Neural cell (in vitro differentiated cells): ENCODE results near the gene FNBP1. TPM values are rescaled to one million over a fixed set of nuclear protein-coding genes. Genes with fewer than 3 reads are reported as not detected.

Experiments
- H2AFZ ChIP-seq: fragments of 200-600, 300-800 bp; sonication (generic), shearing (Covaris generic); 2 replicates; pipeline ENCODE4 v1.6.0; 2014; ENCODE audit warnings: low read depth, mild to moderate bottlenecking, antibody characterized with exemption, low read length, moderate library complexity
- H3F3A ChIP-seq: fragments of 200-600 bp; shearing (Covaris generic); 2 replicates; pipeline ENCODE4 v1.6.1; 2016; ENCODE audit warnings: mild to moderate bottlenecking, moderate library complexity, mixed read lengths, antibody characterized with exemption, low read length; ENCODE audit not compliant: insufficient read depth, poor library complexity, severe bottlenecking
- H3K27ac ChIP-seq: fragments of 200-600, 300-800 bp; sonication (generic), shearing (Covaris generic); 2 replicates; pipeline ENCODE4 v1.5.1; 2014; ENCODE audit warnings: mild to moderate bottlenecking, low read length, moderate library complexity
- H3K27me3 ChIP-seq: fragments of 300-800, 200-600 bp; sonication (generic), shearing (Covaris generic); 2 replicates; pipeline ENCODE4 v1.6.0; 2014; ENCODE audit warnings: mild to moderate bottlenecking, low read depth, low read length, moderate library complexity; ENCODE audit not compliant: insufficient read depth
- H3K36me3 ChIP-seq: fragments of 300-800, 200-600 bp; sonication (generic), shearing (Covaris generic); 2 replicates; pipeline ENCODE4 v1.5.1; 2014; ENCODE audit warnings: mild to moderate bottlenecking, antibody characterized with exemption, low read length, moderate library complexity; ENCODE audit not compliant: insufficient read depth
- H3K4me2 ChIP-seq: fragments of 300-800, 200-600 bp; sonication (generic), shearing (Covaris generic); 2 replicates; pipeline ENCODE4 v1.6.0; 2014; ENCODE audit warnings: mild to moderate bottlenecking, low read length
- H3K4me3 ChIP-seq: fragments of 300-800, 200-600 bp; sonication (generic), shearing (Covaris generic); 2 replicates; pipeline ENCODE4 v1.5.1; 2014; ENCODE audit warnings: mild to moderate bottlenecking, low read length, moderate library complexity
- H3K79me2 ChIP-seq: fragments of 200-600 bp; shearing (Covaris generic); replicated peaks from 2 replicates; pipeline ENCODE4 v1.6.0; 2014; ENCODE audit warnings: mild to moderate bottlenecking, low read length, moderate library complexity; ENCODE audit not compliant: insufficient read depth
- H3K9ac ChIP-seq: fragments of 300-800, 200-600 bp; sonication (generic), shearing (Covaris generic); 2 replicates; pipeline ENCODE4 v1.6.1; 2016; ENCODE audit warnings: mild to moderate bottlenecking, low read length, mixed read lengths
- H3K9me2 ChIP-seq: fragments of 200-600 bp; shearing (Covaris generic); 2 replicates; pipeline ENCODE4 v1.6.1; 2016; ENCODE audit warnings: mild to moderate bottlenecking, low read length, mixed read lengths; ENCODE audit not compliant: insufficient read depth
- H3K9me3 ChIP-seq: fragments of 200-600, 300-800 bp; sonication (generic), shearing (Covaris generic); 2 replicates; pipeline ENCODE4 v1.6.1; 2016; ENCODE audit warnings: mild to moderate bottlenecking, mixed run types, low read length, moderate library complexity, mixed read lengths
- H4K20me1 ChIP-seq: fragments of 200-600 bp; shearing (Covaris generic); 2 replicates; pipeline ENCODE4 v1.6.1; 2016; ENCODE audit warnings: mild to moderate bottlenecking, mixed run types; ENCODE audit not compliant: insufficient read depth
- CTCF ChIP-seq: fragments of 450-650 bp; IDR thresholded peaks from 2 replicates; pipeline ENCODE4 v1.5.1; 2014; ENCODE audit warnings: antibody characterized with exemption, mild to moderate bottlenecking, moderate library complexity; ENCODE audit not compliant: poor library complexity, severe bottlenecking
- EP300 ChIP-seq: fragments of 450-650 bp; conservative IDR thresholded peaks from 2 replicates; pipeline ENCODE4 v1.6.1; 2014; ENCODE audit warnings: antibody characterized with exemption, mild to moderate bottlenecking, moderate library complexity; ENCODE audit not compliant: poor library complexity, severe bottlenecking
- EZH2 ChIP-seq: fragments of 200-600, 300-800 bp; shearing (Covaris generic), sonication (generic); IDR thresholded peaks from 2 replicates; pipeline ENCODE4 v1.6.1; 2014; ENCODE audit warnings: antibody characterized with exemption, low read length, borderline replicate concordance, mild to moderate bottlenecking; ENCODE audit not compliant: insufficient read depth, poor library complexity, severe bottlenecking
- MXI1 ChIP-seq: fragments of 450-650 bp; conservative IDR thresholded peaks from 2 replicates; pipeline ENCODE4 v1.6.1; 2014; ENCODE audit warnings: antibody characterized with exemption, mild to moderate bottlenecking; ENCODE audit not compliant: poor library complexity, severe bottlenecking
- POLR2AphosphoS5 ChIP-seq: IDR thresholded peaks from 2 replicates; pipeline ENCODE4 v1.6.1; 2012
- RAD21 ChIP-seq: fragments of 450-650 bp; conservative IDR thresholded peaks from 2 replicates; pipeline ENCODE4 v1.6.1; 2014; ENCODE audit warnings: antibody characterized with exemption, mild to moderate bottlenecking, moderate library complexity
- REST ChIP-seq: IDR thresholded peaks from 2 replicates; pipeline ENCODE4 v1.6.1; 2012; ENCODE audit warnings: borderline replicate concordance
- SMC3 ChIP-seq: fragments of 450-650 bp; conservative IDR thresholded peaks from 2 replicates; pipeline ENCODE4 v1.6.1; 2014; ENCODE audit warnings: antibody characterized with exemption, mild to moderate bottlenecking, moderate library complexity; ENCODE audit not compliant: poor library complexity
- TAF1 ChIP-seq: IDR thresholded peaks from 2 replicates; pipeline ENCODE4 v1.6.1; 2012; ENCODE audit warnings: low read depth
- polyA plus RNA-seq: library from polyadenylated mRNA; depleted of rRNA; stranded (reverse); fragments of >200 nt; gene quantifications from 2 replicates; pipeline ENCODE4 v1.2.3, GENCODE V29; 2014

The FNBP1 gene
- polyA plus RNA-seq, 1 donor from 2014 or later, result 16.6 TPM

GRCh38 chr9:129873563-129874190 is 169.3 kb downstream of the FNBP1 start:
- Histone ChIP-seq H3K27ac (no peak overlapping the region), H3K9me3 (no peaks in the 10 kb centered on the region), H4K20me1 (no peaks in the 10 kb centered on the region), H2AFZ (no peak overlapping the region), H3K9ac (no peak overlapping the region), H3K9me2 (no peaks in the 10 kb centered on the region), H3F3A (no peaks in the 10 kb centered on the region), H3K27me3 (no peaks in the 10 kb centered on the region), H3K36me3 (no peaks in the 10 kb centered on the region), H3K4me2 (no peak overlapping the region), H3K79me2 (no peaks in the 10 kb centered on the region), H3K4me3 (no peak overlapping the region)
- no peak for TF ChIP-seq SMC3
- no peak for TF ChIP-seq TAF1
- TF ChIP-seq CTCF, result no peak
- no peak for TF ChIP-seq EP300
- TF ChIP-seq RAD21, result no peak
- no peak for TF ChIP-seq EZH2
- TF ChIP-seq MXI1, result no peak
- TF ChIP-seq REST, result no peak
- TF ChIP-seq POLR2AphosphoS5, result no peak

GRCh38 chr9:129871046-129871445 is 171.9 kb downstream of the FNBP1 start:
- no peak overlapping the region for H2AFZ ChIP-seq
- no peak overlapping the region for H3K27ac ChIP-seq
- H3K36me3 ChIP-seq, result no peaks in the 10 kb centered on the region
- no peaks in the 10 kb centered on the region for H3K79me2 ChIP-seq
- H3K9ac ChIP-seq, result no peak overlapping the region
- H3K9me3 ChIP-seq, result no peaks in the 10 kb centered on the region
- H4K20me1 ChIP-seq, result no peaks in the 10 kb centered on the region
- no peaks in the 10 kb centered on the region for H3F3A ChIP-seq
- no peak overlapping the region for H3K4me2 ChIP-seq
- no peak for TF ChIP-seq MXI1
- no peak for TF ChIP-seq REST
- no peak for TF ChIP-seq CTCF
- no peak for TF ChIP-seq EP300
- no peak for TF ChIP-seq EZH2
- no peak for TF ChIP-seq SMC3
- TF ChIP-seq POLR2AphosphoS5, result no peak
- H3K4me3 ChIP-seq, result no peak overlapping the region
- no peaks in the 10 kb centered on the region for H3K27me3 ChIP-seq
- no peaks in the 10 kb centered on the region for H3K9me2 ChIP-seq
